HEK293 (cell line): ENCODE measurements around the gene SRSF2.

Experiments
- CTCF ChIA-PET: fragments of 350-600 bp; formaldehyde crosslinking; extraction: SDS; loops from one replicate; lab custom pipeline; 2021; ENCODE audit warnings: antibody characterized with exemption; lab: Yijun Ruan, JAX
- POLR2A ChIA-PET: fragments of 300-600 bp; formaldehyde crosslinking; extraction: SDS; loops from one replicate; lab custom pipeline; 2020; ENCODE audit warnings: antibody characterized with exemption, inconsistent platforms; lab: Yijun Ruan, JAX
- H3K27ac ChIP-seq: fragments of 200-500 bp; sonication (Bioruptor generic); 2 replicates; pipeline ENCODE4 v1.5.1; 2014; ENCODE audit warnings: low read depth, low read length, control low read depth, inconsistent platforms; ENCODE audit errors: extremely low read depth
- H3K36me3 ChIP-seq, 2 experiments: fragments of 200-500 bp in 1 of 2; sonication (Bioruptor generic) in 1 of 2; 1 replicate in 1 of 2; 2 replicates in 1 of 2; pipeline ENCODE4 v1.5.1; 2014 to 2017; ENCODE audit warnings: inconsistent platforms in 2 of 2, low read length in 2 of 2; ENCODE audit not compliant: control insufficient read depth in 2 of 2, insufficient read depth in 1 of 2
- H3K4me1 ChIP-seq: fragments of 200-500 bp; sonication (Bioruptor generic); 2 replicates; pipeline ENCODE4 v1.5.1; 2014; ENCODE audit warnings: mild to moderate bottlenecking, low read length, inconsistent platforms; ENCODE audit not compliant: control insufficient read depth, insufficient read depth
- H3K4me3 ChIP-seq: 2 replicates; pipeline ENCODE4 v1.5.1; 2011; ENCODE audit warnings: low read depth, mild to moderate bottlenecking, control low read depth, low read length, moderate library complexity
- H3K9me3 ChIP-seq: fragments of 200-500 bp; sonication (Bioruptor generic); 2 replicates; pipeline ENCODE4 v1.5.1; 2014; ENCODE audit warnings: low read depth, low read length, inconsistent platforms; ENCODE audit not compliant: control insufficient read depth, insufficient read depth
- KLF7 ChIP-seq: fragments of 450-650 bp; formaldehyde crosslinking; IDR thresholded peaks from 2 replicates; pipeline ENCODE4 v1.5.1; 2016; ENCODE audit warnings: missing biosample characterization, missing genetic modification characterization, borderline replicate concordance
- SCRT2 ChIP-seq: fragments of 450-650 bp; formaldehyde crosslinking; IDR thresholded peaks from 2 replicates; pipeline ENCODE4 v1.5.1; 2016; ENCODE audit warnings: missing biosample characterization, missing genetic modification characterization
- SP7 ChIP-seq: fragments of 450-650 bp; formaldehyde crosslinking; IDR thresholded peaks from 2 replicates; pipeline ENCODE4 v1.5.1; 2016; ENCODE audit warnings: missing biosample characterization, missing genetic modification characterization
- ZBTB20 ChIP-seq: fragments of 450-650 bp; formaldehyde crosslinking; IDR thresholded peaks from 2 replicates; pipeline ENCODE4 v1.5.1; 2016; ENCODE audit warnings: missing biosample characterization, missing genetic modification characterization
- ZFP41 ChIP-seq: fragments of 450-650 bp; formaldehyde crosslinking; IDR thresholded peaks from 2 replicates; pipeline ENCODE4 v1.5.1; 2016; ENCODE audit warnings: missing biosample characterization, missing genetic modification characterization, borderline replicate concordance
- ZNF155 ChIP-seq: fragments of 450-650 bp; formaldehyde crosslinking; IDR thresholded peaks from 2 replicates; pipeline ENCODE4 v1.5.1; 2016; ENCODE audit warnings: missing biosample characterization, missing genetic modification characterization
- ZNF24 ChIP-seq: fragments of 450-650 bp; formaldehyde crosslinking; IDR thresholded peaks from 2 replicates; pipeline ENCODE4 v1.5.1; 2016; ENCODE audit warnings: missing biosample characterization, missing genetic modification characterization
- ZNF302 ChIP-seq: fragments of 450-650 bp; formaldehyde crosslinking; IDR thresholded peaks from 2 replicates; pipeline ENCODE4 v1.5.1; 2016; ENCODE audit warnings: missing biosample characterization, missing genetic modification characterization, low read depth
- ZNF501 ChIP-seq: fragments of 450-650 bp; formaldehyde crosslinking; IDR thresholded peaks from 2 replicates; pipeline ENCODE4 v1.5.1; 2016; ENCODE audit warnings: missing biosample characterization, missing genetic modification characterization
- ZNF548 ChIP-seq: fragments of 450-650 bp; formaldehyde crosslinking; IDR thresholded peaks from 2 replicates; pipeline ENCODE4 v1.5.1; 2016; ENCODE audit warnings: missing biosample characterization, missing genetic modification characterization
- ZNF549 ChIP-seq: fragments of 450-650 bp; IDR thresholded peaks from 2 replicates; pipeline ENCODE4 v1.5.1; 2018; ENCODE audit warnings: missing biosample characterization, missing genetic modification characterization, mild to moderate bottlenecking, inconsistent platforms, moderate library complexity
- ZNF555 ChIP-seq: fragments of 450-650 bp; formaldehyde crosslinking; conservative IDR thresholded peaks from 2 replicates; pipeline ENCODE4 v1.5.1; 2017; ENCODE audit warnings: missing biosample characterization, mild to moderate bottlenecking, missing genetic modification characterization, inconsistent platforms
- ZNF571 ChIP-seq: fragments of 450-650 bp; formaldehyde crosslinking; IDR thresholded peaks from 2 replicates; pipeline ENCODE4 v1.5.0; 2017; ENCODE audit warnings: missing biosample characterization, missing genetic modification characterization
- ZNF610 ChIP-seq: fragments of 450-650 bp; formaldehyde crosslinking; IDR thresholded peaks from 2 replicates; pipeline ENCODE4 v1.5.1; 2016; ENCODE audit warnings: missing biosample characterization, missing genetic modification characterization, borderline replicate concordance
- ZNF660 ChIP-seq: fragments of 450-650 bp; IDR thresholded peaks from 2 replicates; pipeline ENCODE4 v1.5.1; 2018; ENCODE audit warnings: missing biosample characterization, mild to moderate bottlenecking, missing genetic modification characterization
- ZNF747 ChIP-seq: fragments of 450-650 bp; formaldehyde crosslinking; IDR thresholded peaks from 2 replicates; pipeline ENCODE4 v1.5.1; 2016; ENCODE audit warnings: missing biosample characterization, missing genetic modification characterization
- ZNF791 ChIP-seq: fragments of 450-650 bp; formaldehyde crosslinking; IDR thresholded peaks from 2 replicates; pipeline ENCODE4 v1.5.1; 2016; ENCODE audit warnings: missing biosample characterization, missing genetic modification characterization
- TF ChIP-seq, protein P1 (sequence below): fragments of 450-650 bp; formaldehyde crosslinking; IDR thresholded peaks from 2 replicates; pipeline ENCODE4 v1.5.1; 2016; ENCODE audit warnings: missing biosample characterization, missing genetic modification characterization, low read depth
- TF ChIP-seq, protein P2 (sequence below): fragments of 450-650 bp; formaldehyde crosslinking; IDR thresholded peaks from 2 replicates; pipeline ENCODE4 v1.5.1; 2016; ENCODE audit warnings: missing biosample characterization, missing genetic modification characterization
- TF ChIP-seq, protein P3 (sequence below): fragments of 450-650 bp; formaldehyde crosslinking; IDR thresholded peaks from 2 replicates; pipeline ENCODE4 v1.5.1; 2016; ENCODE audit warnings: missing biosample characterization, missing genetic modification characterization
- TF ChIP-seq, protein P4 (sequence below): fragments of 450-650 bp; formaldehyde crosslinking; IDR thresholded peaks from 2 replicates; pipeline ENCODE4; 2016; ENCODE audit warnings: missing biosample characterization, missing genetic modification characterization
- TF ChIP-seq, protein P5 (sequence below): fragments of 450-650 bp; formaldehyde crosslinking; IDR thresholded peaks from 2 replicates; pipeline ENCODE4 v1.5.1; 2016; ENCODE audit warnings: missing biosample characterization, missing genetic modification characterization
- TF ChIP-seq, protein P6 (sequence below): fragments of 450-650 bp; formaldehyde crosslinking; optimal IDR thresholded peaks from 2 replicates; pipeline ENCODE3; 2016; ENCODE audit warnings: missing biosample characterization, mild to moderate bottlenecking, missing genetic modification characterization
- TF ChIP-seq, protein P7 (sequence below): fragments of 450-650 bp; formaldehyde crosslinking; IDR thresholded peaks from 2 replicates; pipeline ENCODE4 v1.5.1; 2017; ENCODE audit warnings: missing biosample characterization, mild to moderate bottlenecking, missing genetic modification characterization, moderate library complexity

SRSF2 gene

DNA sequence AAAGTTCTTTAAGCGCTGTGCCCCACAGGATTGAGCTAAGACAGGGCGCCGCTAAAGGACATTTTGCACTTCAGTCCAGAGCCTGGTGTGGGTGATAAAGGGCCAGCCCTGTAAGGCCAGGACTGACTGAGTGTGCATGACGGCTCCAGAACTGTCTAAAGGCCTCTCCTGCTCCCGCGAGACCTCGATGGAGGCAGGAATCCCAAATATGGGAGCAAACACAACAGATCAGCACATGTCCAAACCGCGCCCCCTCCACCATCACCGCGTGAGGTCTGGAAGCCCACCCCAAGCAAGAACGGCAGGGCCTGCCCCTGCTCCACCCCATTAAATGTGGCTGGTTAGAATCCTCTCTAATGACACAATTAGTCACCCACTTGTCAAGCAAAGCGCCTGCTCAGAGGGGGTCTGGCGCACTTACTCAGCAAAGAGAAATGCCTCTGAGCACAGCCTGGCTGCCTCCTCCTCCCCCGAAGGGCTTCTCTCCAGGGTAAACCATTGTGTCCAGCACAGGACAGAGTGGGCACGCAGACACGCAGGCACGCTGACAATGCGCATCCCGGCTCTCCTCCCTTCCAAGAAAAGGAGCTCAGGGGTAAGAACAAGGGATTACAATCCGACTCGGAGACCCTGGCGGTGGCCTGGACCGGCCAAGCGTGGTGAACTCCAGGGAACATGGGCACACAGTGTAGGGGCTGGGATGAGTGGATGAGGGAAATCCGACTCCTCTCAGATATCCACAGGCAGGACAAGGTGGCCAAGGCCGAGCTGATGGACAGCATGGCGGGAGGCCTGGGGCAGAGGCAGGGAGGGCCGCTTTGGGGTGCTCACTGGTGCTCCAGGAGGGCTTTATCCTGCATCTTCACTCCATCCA lies 27.8 kb downstream of the SRSF2 start:
- Histone ChIP-seq H3K36me3 (peaks cover 5 to 35% of the 10 kb centered on the region in 2 experiments; a peak in 2 of 3 replicates), H3K4me3 (peak overlapping the region; percentile 65), H3K4me1 (peaks cover 27% of the 10 kb centered on the region), H3K27ac (peak overlapping the region; percentile 87), H3K9me3 (no peaks in the 10 kb centered on the region)
- ChIA-PET POLR2A (interaction anchor here (0.6 to 3.5 kb wide), 13 partner anchors 7 to 385 kb away, joined by 3 to 22 read pairs (median 3); partner anchors contain the start of genes JMJD6 and METTL23), CTCF (interaction anchor here (0.6 to 4.6 kb wide), 14 partner anchors 10 to 695 kb away, joined by 3 to 22 read pairs (median 4); no protein-coding TSS in a partner anchor)
- TF ChIP-seq, protein P1, sequence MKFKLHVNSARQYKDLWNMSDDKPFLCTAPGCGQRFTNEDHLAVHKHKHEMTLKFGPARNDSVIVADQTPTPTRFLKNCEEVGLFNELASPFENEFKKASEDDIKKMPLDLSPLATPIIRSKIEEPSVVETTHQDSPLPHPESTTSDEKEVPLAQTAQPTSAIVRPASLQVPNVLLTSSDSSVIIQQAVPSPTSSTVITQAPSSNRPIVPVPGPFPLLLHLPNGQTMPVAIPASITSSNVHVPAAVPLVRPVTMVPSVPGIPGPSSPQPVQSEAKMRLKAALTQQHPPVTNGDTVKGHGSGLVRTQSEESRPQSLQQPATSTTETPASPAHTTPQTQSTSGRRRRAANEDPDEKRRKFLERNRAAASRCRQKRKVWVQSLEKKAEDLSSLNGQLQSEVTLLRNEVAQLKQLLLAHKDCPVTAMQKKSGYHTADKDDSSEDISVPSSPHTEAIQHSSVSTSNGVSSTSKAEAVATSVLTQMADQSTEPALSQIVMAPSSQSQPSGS: no peak
- TF ChIP-seq, protein P2, sequence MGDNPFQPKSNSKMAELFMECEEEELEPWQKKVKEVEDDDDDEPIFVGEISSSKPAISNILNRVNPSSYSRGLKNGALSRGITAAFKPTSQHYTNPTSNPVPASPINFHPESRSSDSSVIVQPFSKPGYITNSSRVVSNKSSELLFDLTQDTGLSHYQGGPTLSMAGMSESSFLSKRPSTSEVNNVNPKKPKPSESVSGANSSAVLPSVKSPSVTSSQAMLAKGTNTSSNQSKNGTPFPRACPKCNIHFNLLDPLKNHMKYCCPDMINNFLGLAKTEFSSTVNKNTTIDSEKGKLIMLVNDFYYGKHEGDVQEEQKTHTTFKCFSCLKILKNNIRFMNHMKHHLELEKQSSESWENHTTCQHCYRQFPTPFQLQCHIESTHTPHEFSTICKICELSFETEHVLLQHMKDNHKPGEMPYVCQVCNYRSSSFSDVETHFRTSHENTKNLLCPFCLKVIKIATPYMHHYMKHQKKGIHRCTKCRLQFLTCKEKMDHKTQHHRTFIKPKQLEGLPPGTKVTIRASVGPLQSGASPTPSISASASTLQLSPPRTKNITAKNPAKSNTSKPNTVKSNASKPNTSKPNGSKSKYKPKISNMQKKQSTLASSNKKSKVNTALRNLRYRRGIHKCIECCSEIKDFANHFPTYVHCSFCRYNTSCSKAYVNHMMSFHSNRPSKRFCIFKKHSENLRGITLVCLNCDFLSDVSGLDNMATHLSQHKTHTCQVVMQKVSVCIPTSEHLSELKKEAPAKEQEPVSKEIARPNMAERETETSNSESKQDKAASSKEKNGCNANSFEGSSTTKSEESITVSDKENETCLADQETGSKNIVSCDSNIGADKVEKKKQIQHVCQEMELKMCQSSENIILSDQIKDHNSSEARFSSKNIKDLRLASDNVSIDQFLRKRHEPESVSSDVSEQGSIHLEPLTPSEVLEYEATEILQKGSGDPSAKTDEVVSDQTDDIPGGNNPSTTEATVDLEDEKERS: no peak
- no peak for TF ChIP-seq ZNF548
- no peak for TF ChIP-seq ZNF155 (tag by site-specific recombination)
- no peak for TF ChIP-seq ZFP41 (tag by site-specific recombination)
- no peak for TF ChIP-seq ZNF571 (tag by site-specific recombination)
- no peak for TF ChIP-seq KLF7
- peak; percentile 75 for TF ChIP-seq ZNF24 (tag by site-specific recombination)
- no peak for TF ChIP-seq ZNF791
- TF ChIP-seq, protein P3, sequence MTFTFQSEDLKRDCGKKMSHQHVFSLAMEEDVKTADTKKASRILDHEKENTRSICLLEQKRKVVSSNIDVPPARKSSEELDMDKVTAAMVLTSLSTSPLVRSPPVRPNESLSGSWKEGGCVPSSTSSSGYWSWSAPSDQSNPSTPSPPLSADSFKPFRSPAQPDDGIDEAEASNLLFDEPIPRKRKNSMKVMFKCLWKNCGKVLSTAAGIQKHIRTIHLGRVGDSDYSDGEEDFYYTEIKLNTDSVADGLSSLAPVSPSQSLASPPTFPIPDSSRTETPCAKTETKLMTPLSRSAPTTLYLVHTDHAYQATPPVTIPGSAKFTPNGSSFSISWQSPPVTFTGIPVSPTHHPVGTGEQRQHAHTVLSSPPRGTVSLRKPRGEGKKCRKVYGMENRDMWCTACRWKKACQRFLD (tag by site-specific recombination): no peak
- no peak for TF ChIP-seq ZNF549 (tag by site-specific recombination)
- TF ChIP-seq ZNF610 (tag by site-specific recombination): no peak
- TF ChIP-seq ZNF302 (tag by site-specific recombination): no peak
- TF ChIP-seq, protein P4, sequence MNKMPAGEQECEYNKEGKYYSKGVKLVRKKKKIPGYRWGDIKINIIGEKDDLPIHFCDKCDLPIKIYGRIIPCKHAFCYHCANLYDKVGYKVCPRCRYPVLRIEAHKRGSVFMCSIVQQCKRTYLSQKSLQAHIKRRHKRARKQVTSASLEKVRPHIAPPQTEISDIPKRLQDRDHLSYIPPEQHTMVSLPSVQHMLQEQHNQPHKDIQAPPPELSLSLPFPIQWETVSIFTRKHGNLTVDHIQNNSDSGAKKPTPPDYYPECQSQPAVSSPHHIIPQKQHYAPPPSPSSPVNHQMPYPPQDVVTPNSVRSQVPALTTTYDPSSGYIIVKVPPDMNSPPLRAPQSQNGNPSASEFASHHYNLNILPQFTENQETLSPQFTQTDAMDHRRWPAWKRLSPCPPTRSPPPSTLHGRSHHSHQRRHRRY: no peak
- TF ChIP-seq ZBTB20 (tag by site-specific recombination): peak; percentile 43; the same call in 1 of the 2 replicates
- peak; percentile 91 for TF ChIP-seq SP7
- TF ChIP-seq ZNF501 (tag by site-specific recombination): peak; percentile 57; the same call in 1 of the 2 replicates
- TF ChIP-seq, protein P5, sequence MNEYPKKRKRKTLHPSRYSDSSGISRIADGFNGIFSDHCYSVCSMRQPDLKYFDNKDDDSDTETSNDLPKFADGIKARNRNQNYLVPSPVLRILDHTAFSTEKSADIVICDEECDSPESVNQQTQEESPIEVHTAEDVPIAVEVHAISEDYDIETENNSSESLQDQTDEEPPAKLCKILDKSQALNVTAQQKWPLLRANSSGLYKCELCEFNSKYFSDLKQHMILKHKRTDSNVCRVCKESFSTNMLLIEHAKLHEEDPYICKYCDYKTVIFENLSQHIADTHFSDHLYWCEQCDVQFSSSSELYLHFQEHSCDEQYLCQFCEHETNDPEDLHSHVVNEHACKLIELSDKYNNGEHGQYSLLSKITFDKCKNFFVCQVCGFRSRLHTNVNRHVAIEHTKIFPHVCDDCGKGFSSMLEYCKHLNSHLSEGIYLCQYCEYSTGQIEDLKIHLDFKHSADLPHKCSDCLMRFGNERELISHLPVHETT (tag by site-specific recombination): no peak; the same call in 1 of the 2 replicates
- TF ChIP-seq, protein P6, sequence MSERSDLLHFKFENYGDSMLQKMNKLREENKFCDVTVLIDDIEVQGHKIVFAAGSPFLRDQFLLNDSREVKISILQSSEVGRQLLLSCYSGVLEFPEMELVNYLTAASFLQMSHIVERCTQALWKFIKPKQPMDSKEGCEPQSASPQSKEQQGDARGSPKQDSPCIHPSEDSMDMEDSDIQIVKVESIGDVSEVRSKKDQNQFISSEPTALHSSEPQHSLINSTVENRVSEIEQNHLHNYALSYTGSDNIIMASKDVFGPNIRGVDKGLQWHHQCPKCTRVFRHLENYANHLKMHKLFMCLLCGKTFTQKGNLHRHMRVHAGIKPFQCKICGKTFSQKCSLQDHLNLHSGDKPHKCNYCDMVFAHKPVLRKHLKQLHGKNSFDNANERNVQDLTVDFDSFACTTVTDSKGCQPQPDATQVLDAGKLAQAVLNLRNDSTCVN: peak; percentile 32
- no peak for TF ChIP-seq SCRT2 (tag by site-specific recombination)
- 0 out of 2 replicates have a peak, but pooled peaks have one; percentile 46 for TF ChIP-seq ZNF660 (tag by site-specific recombination)
- TF ChIP-seq ZNF555 (tag by site-specific recombination): no peak
- no peak for TF ChIP-seq ZNF747 (tag by site-specific recombination)
- TF ChIP-seq, protein P7, sequence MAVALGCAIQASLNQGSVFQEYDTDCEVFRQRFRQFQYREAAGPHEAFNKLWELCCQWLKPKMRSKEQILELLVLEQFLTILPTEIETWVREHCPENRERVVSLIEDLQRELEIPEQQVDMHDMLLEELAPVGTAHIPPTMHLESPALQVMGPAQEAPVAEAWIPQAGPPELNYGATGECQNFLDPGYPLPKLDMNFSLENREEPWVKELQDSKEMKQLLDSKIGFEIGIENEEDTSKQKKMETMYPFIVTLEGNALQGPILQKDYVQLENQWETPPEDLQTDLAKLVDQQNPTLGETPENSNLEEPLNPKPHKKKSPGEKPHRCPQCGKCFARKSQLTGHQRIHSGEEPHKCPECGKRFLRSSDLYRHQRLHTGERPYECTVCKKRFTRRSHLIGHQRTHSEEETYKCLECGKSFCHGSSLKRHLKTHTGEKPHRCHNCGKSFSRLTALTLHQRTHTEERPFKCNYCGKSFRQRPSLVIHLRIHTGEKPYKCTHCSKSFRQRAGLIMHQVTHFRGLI: peak; percentile 23; the same call in 1 of the 2 replicates
